Measurements from ENCODE around the gene AKR1C2. TPM values are rescaled to one million over a fixed set of nuclear protein-coding genes. Genes with fewer than 3 reads are reported as not detected.

Gene AKR1C2
- total RNA-seq (2022; extraction: Qiagen RNA extraction; ENCODE audit: low read depth): 3,394 to 3,918 TPM (median 3,696 TPM) in 5 replicates

DNA sequence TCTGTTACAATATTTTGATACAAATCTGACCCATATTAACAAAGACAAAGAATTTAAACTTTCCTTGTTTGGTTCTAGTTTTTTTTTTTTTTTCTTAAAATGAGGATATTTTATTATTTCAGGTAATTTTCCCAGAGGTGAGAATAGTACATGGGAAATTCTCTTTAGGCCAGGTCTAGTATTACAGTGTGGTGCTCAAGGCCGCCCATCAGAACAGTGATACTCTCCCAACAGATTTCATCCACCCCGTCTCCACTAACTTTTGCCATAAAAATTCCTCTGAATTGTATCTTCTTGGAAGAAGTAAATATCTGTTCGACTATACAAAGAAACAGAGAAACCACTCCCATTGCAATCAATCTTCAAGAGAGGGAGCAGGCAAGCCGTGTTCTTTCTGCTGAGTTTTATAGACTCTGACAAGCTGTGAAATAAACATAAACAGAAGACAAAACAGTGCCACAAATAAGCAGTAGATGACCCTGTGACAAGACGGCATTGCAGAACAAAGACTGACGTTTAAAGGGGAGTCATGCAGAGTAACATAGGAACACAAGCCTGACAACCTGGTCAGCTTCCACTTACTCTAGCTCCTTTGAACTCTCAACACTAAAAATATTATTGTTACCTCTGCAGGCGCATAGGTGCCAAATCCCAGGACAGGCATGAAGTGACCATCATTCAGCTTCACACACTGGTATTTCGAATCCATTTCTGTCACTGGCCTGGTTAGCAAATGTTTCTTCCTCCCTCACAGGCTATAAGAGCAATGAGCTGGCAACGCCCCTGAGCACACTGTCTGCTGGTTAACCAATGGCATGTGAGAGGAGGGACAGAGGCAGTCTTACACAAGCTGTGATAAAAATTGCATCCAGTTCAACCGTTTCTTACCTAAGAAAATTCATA lies at the start of gene AKR1C2:
TSS of gene AKR1C2 (minus strand) at position 731 of the 903 bp plus-strand sequence. CDS start at position 709, 22 bp downstream.

DNA sequence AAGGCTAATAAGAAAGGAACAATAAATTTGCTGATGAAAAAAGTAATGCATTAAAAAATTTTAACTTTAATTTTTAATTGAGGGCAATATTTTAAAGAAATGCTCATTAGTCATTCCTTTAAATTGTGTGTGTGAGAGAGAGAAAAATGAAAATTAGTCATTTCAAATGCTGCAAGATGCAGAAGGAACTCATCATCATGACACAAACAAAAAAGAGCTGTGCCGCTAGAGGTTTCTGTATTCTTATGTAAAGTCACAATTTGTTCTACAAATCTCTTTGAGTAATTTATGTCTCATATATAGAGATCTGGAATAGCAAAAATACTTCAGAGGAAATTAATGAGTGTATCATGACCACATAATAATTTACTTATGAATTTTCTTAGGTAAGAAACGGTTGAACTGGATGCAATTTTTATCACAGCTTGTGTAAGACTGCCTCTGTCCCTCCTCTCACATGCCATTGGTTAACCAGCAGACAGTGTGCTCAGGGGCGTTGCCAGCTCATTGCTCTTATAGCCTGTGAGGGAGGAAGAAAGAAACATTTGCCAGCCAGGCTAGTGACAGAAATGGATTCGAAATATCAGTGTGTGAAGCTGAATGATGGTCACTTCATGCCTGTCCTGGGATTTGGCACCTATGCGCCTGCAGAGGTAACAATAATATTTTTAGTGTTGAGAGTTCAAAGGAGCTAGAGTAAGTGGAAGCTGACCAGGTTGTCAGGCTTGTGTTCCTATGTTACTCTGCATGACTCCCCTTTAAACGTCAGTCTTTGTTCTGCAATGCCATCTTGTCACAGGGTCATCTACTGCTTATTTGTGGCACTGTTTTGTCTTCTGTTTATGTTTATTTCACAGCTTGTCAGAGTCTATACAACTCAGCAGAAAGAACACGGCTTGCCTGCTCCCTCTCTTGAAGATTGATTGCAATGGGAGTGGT lies 40.5 kb downstream of the AKR1C2 start, which contains the start of gene AKR1C1:
TSS of gene AKR1C1 (plus strand) at position 540 of the 939 bp plus-strand sequence. CDS start at position 570, 30 bp downstream.

Other genes with a start within 250 kb of the AKR1C2 start
- 5.6 to 7.2 TPM (median 6.6 TPM) in 5 replicates for gene AKR1E2, start 177.7 kb downstream of the AKR1C2 start, total RNA-seq (2022; extraction: Qiagen RNA extraction; ENCODE audit: low read depth)
- gene AKR1C1, start 40.4 kb downstream of the AKR1C2 start, total RNA-seq (2022; extraction: Qiagen RNA extraction; ENCODE audit: low read depth): 445 to 630 TPM (median 590 TPM) in 5 replicates
- gene AKR1C3, start 90.6 kb upstream of the AKR1C2 start, total RNA-seq (2022; extraction: Qiagen RNA extraction; ENCODE audit: low read depth): 1,122 to 1,295 TPM (median 1,215 TPM) in 5 replicates
- gene AKR1C8, start 181.3 kb upstream of the AKR1C2 start, total RNA-seq (2022; extraction: Qiagen RNA extraction; ENCODE audit: low read depth): 0.14 to 0.31 TPM (median 0.17 TPM) in 4 of 5 replicates, not detected in the other
- gene AKR1C4, start 193.0 kb upstream of the AKR1C2 start, total RNA-seq (2022; extraction: Qiagen RNA extraction; ENCODE audit: low read depth): 0.10 to 0.32 TPM (median 0.24 TPM) in 5 replicates